GM19455 (cell line): Measurements from ENCODE around the gene MIPOL1.
"Not testable (repeated sequence)": the region's sequence is repeated elsewhere in the genome, so short reads cannot be mapped to it uniquely, and the experiment has no call there.

Experiments
- ATAC-seq: cut with Tn5 transposase; IDR thresholded peaks from one replicate; pipeline ENCODE4 v1.9.1; 2021; ENCODE audit not compliant: unreplicated experiment

MIPOL1 gene

DNA sequence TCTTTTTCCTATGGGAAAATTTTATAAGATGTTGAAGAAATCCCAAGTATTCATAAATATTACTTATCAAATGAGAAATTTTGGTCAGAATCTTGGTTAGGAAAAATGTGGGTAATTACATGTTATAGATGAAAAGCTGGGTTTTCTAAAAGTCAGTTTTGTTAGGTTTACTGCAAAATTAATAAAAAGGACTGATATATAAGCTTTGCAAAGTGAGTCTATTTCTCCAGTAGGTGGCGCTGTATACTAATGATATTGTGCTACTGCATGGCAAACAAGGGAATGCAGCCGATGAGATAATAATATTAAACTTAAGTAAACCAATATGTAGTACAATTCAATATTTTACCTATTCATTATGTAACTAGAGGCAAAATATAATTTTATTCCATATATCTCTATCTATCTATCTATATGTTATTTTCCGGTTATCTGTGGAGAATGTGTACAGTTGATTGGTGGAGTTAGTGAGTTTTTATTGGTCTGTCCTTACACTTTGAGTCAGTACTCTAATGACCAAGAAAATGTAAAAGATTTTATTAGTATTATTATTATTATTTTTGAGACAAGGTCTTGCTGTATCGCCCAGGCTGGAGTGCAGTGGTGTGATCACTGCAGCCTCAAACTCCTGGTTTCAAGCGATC lies 32.9 kb downstream of the MIPOL1 start:
- ATAC-seq = no peak

DNA sequence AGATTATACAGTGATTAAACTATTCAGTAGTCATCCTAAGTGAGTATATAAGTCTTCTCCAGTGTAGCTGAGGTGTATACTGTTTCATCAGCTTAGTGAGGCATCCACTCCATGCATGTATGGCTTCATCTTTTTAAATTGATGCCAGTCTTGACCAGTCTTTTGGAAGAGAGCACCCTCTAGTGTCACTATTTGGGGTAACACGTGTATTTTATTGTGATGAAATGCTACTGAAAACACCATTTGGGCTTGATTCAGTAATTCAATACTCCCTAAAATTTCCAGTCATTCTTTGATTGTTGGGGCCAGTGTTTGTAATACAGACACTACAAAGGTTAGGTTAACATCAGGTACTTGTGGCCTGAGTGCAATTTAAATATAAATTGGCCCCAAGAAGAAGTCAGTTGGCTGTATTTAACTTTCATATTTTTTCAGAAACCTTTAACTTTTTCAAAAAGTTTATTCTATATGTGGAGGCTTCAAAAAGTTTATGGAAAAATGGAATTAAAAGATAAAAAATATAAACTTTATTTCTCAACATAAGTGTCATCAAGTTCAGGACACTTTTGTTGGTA lies 35.3 kb downstream of the MIPOL1 start:
- no peak for ATAC-seq

DNA sequence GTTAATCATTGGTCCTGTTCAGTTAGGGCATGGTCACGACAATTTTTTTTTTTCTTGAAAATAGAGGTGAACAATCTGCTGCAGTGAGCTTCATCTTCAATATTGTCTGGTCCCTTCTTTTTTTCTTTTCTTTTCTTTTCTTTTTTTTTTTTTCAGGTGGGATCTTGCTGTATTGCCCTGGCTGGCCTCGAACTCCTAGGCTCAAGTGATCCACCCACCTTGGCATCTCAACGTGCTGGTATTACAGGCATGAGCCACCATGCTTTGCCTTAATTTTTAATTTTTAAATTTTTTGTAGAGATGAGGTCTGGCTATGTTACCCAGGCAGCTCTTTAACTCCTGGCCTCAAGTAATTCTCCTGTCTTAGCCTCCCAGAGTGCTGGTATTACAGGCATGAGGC lies 36.5 kb downstream of the MIPOL1 start:
- no peak for ATAC-seq

DNA sequence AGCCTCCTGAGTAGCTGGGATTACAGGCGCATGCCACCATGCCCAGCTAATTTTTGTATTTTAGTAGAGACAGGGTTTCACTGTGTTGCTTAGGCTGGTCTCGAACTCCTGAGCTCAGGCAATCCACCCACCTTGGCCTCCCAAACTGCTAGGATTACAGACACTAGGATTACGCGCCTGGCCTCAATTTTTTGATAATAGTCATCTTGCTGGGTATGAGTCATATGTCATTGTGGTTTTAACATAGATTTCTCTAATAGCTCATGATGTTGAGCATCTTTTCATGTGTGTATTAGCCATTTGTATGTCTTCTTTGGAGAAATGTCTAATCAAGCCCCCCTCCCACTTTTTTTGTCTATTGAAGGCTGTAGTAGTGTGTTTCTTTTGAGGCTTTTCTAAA lies 38.3 kb downstream of the MIPOL1 start:
- not testable (repeated sequence) for ATAC-seq

DNA sequence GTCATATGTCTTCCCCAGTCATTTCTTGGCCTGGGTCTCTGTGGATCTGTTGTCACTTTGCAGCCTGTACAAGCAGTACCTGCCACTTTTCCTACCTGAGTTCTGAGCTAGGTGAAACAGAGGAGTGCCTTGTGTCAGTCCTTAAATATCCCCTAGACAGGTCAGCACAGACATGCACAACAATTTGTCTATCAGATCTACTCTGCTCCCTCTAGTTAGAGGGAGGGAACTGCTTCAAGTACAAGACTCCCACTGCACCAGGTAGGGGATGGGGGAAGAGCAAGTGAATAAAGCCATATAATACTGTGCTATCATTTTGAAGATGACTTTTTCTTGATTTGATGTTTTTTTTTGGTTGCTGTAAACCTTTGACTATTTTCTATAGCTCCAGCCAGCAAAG lies 39.4 kb downstream of the MIPOL1 start:
- ATAC-seq = no peak

DNA sequence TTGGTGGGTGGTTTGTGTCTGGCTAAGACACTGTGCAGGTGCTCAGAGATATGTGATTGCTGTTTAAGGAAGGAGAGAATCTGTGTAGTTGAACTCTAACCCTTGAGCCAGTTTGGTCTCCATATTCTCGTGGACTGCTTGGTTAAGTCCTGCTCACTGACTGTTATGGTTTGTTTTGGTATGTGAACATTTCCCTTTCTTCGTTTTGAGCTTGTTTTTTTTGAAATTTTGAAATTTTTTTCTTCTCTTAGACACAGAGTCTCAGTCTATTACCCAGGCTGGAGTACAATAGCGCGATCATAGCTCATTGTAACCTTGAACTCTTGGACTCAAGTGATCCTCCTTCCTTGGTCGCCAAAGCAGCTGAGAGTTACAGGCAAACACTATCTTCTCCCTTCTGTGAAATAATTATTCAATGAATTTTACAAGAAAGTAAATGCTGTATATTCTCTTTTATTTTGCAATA lies 40.0 kb downstream of the MIPOL1 start:
- no peak for ATAC-seq

DNA sequence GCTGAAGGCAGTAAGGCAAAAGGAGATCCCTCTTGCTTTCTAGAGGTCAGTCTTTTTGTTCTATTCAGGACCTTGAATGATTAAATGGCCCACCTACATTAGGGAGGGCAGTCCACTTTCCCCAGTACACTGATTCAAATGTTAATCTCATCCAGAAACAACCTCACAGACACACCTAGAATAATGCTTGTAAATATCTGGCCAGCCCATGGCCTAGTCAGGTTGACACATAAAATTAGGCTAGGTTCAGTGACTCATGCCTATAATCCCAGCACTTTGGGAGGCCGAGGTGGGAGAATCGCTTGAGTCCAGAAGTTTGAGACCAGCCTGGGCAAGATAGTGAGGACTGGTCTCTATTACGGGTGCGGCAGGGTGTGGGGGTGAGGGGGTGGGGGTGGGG lies 43.5 kb downstream of the MIPOL1 start:
- no peak for ATAC-seq

DNA sequence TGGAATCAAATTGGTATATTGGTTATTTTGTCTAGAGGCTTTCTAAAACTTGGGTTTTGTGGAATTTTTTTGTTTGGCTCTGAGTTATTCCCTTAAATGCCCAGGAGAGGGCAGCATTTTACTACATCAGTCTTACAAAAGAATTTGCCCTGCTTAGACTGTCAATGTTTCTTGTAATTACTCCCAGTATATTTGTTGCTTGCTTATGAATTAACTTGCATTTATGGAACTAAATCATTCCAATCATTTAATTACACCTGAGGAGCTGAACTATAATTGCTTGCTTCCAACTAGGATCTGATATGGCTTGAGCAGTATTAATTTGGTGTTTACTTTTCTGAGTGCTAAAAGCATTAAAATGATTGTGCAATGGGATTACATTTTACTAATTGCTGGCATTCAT lies 48.7 kb downstream of the MIPOL1 start:
- ATAC-seq = no peak

DNA sequence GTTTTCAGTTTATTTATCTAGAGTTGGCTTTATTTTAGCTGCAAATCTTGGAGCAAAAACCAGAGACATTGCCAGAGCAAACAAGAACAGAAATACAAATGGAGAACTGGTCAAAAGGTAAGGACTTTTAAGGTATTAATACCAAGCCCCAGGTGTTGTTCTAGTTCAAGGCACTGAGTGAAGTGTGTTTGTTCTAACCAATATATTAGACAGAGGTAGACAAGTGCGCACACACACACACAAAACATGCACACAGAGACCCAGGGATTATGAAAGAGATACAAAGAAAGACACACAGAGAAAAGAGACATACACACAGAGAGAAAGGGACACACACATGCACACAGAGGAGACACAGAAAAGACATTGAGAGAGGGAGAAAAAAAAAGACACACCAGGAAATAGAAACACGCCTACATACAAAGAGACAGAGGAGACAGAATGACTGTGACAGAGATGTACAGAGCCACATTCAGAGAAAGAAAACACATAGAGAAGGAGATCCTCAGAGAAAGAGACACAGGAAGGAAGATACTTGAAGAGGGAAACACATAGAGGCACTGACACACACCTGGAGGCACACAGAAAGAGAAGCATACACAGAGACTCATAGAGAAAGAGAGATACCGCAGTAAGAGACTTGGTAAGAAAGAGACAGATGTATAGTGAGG lies 50.2 kb downstream of the MIPOL1 start:
- ATAC-seq = no peak

DNA sequence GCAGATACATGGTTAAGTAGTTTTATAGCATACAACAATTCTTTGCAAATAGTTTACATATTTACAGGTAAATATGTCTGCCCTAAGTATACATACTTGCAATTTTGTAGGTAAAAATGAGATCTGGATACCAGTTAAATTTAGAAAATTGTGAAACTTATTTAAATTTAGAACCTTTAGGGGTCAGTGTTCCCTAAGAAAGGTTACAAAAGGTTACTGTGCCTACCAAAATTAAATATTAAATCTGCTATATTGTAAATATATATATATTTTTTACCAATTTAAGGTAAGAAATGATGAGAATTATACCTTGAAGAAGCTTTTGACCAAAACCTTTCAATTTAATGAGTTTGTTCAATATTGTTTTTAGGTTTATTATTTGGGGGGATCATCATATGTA lies 54.0 kb downstream of the MIPOL1 start:
- no peak for ATAC-seq

DNA sequence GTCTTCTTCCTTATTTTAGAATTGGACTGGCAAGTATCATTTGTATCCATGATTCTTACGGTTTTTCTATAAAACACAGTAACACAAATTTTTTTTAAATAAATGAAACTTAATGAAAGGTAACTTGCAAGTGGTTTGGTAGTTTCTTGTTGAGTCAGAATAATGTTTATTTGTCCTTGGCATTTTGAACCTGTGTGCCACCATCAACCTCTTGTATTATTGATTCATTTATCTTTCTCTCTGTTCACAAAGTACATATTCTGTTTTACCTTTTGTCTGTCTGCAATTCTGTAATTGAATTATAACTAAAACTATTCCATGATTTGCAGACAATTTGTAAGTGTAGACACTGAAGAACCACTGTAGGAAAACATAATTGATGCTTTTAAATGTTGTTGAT lies 54.7 kb downstream of the MIPOL1 start:
- no peak for ATAC-seq

DNA sequence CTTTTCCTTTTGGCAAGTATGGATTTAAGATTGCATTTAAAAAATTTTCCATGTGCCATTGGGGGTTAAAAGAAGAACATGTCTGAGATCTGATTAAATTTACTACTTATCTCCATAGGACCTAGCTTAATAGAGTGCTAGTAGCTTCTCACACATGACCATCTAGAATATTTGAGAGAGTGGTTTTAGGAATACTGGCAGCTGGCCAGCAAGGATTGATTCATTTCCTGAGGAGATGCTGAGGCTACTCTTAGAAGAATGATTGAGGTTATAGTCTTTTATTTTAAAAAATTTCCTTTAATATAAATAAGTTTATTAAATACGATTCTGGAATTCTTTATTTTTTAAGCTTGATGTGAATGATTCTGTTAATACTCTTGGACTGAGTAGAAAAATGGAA lies 56.2 kb downstream of the MIPOL1 start:
- ATAC-seq = no peak

DNA sequence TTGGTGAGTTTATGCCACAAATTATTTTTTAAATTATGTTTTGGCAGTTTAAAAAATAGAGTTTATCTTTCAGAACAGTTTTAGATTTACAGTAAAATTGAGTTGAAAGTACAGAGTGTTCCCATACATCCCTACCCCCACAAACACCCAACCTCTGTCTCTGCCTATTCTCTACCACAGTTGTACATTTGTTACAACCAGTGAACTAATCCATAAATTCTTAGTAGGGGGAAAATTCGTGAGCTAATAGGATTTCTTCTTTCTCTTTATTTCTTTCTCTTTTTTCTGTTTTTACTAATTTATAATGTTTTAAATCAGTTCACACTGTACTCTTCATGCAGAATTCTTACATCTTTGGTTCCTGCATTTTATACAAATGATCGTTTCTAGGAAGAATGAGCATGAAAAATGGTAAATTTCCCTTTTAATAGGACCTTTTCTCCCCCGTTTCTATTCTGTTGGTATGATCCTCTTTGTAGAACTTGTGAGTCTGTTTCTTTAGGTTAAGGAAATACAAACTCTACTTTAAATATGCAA lies 56.7 kb downstream of the MIPOL1 start:
- ATAC-seq = no peak

DNA sequence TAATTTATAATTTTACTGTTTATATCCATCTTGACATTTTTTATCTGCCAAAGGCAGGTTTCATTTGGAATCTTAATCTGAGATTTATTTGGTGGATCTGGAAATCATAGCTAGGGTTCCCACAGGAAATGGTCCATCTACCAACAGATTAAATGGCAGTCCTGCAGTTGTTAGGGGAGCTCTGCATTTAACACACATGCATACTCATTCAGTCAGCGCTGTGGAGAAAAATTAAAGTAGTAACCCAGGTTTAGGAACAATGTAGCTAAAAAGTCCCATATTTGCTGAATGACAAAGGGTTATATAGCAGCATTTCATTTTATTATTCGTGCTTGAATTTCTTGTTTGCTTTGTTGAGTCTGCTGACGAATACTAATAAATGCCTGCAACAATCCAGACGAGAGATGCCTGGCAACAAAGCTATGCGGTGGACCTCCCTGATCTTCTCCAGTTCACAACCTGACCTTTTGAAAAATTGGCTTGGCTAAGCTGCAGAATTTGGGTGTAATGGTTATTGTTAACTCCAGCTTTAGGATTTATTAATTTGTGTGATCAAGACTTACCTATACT lies 59.8 kb downstream of the MIPOL1 start:
- ATAC-seq = no peak

DNA sequence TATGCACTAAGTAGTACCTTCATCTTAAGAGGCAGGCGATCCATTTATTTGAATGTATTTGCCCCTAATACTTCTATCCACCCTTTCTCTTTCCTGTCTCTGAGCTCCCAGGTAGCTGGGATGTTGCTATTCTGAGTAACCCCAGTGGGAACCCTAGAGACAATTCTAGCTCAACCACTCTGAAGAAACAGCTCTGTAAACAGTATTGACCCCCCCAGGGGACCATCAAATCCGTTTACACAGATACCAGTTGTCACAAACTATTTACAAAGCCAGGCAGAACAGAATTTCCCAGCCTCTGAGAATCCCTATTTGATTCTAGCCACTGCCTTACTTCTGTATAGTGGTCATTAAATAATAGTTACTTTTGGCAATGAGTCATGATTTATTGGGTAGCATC lies 64.9 kb downstream of the MIPOL1 start:
- ATAC-seq = no peak

DNA sequence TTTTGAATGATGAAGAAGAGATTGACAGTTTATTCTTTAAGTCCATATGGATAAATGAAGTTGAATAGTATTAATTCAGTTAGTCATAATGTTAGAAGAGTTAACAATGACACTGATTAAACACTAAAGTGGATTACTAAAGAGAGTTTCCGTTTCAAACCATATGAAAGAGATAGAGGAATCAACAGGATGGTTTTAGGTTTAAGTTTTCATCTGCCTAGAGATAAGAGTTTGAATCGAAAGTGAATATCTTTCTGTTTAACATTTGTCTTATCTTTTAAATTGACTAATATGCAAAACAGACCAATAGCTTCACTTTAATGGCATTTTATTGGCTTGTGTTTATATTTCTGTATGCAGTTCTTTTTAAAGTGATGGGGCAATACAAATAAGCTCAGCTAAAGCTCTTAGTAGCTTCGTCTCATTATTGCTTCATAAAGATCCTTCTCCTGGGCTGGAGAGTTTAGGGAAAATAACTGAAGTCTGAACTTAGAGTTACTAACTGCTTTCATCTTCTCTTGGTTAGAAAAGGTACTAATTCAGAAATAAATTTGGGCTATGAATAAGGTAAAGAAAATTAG lies 66.0 kb downstream of the MIPOL1 start:
- no peak for ATAC-seq

DNA sequence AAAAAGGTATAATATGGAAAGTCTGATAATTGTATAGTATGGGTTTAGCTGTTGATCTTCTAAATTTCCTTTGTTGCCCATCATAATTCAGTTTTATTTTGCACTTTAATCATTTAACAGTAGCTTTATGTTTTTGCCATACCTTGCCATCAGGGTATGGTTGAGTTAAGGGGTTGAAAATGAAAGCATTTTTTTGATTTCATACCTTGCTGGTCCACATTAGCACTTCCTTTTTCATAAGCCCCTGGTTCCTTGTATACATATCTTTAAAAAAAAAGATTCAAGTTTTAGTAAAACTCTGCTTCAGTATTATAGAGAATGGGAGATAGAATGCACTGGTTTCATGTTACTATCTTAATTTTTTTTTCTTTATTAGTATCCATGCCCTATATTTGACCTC lies 71.1 kb downstream of the MIPOL1 start:
- ATAC-seq = no peak

DNA sequence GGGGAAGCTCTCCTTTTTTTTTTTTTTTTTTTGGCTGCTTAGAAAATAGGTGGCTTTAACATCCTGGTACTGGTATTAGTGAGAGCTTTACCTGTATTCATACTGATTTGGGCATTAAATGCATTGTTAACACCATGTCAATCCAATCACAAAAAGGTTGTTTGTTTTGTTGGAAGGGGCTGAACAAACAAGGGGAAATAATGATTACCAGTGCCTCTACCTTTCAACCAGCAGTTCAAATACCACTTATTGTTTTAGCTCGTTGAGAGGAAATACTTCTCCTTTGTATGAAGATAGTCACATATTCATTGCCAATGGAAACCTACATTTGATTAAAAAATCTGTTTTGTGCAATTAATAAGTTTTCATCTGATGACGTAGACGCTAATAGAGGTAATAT lies 72.9 kb downstream of the MIPOL1 start:
- no peak for ATAC-seq

DNA sequence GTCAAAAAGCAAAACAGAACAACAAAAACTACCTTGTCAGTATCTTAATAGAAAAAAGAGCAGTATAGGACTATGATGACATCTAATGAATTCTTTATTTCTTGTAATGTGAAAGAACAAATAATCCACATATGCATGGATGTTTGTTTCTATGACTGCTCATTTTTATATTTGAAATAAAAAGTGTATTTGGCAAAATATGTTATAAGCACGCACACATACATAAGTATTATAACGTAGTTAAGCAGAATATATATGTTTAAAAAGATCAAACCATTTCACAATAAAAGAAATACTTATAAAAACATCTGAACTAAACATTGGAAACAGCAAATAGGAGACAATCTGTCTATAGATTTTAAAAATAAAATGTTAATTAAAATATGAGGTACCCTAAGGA lies 74.8 kb downstream of the MIPOL1 start:
- no peak for ATAC-seq

DNA sequence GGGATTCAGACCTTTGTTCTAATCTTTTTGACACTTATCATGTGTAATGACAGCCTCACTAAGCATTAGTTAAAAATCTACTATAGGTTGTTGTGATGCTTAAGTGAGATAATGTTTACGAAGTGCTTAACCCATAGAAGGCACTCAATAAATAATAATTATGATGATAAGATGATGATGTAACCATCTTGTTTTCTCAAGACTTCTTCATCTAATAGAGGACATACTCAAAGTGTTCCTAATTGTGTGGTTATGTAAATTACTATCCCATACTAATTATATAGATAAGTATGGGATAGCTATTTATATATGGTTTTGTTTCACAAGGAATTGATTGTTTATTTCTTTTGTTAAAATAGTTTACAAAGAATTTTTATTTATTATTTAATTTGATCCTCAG lies 76.9 kb downstream of the MIPOL1 start:
- ATAC-seq = no peak

DNA sequence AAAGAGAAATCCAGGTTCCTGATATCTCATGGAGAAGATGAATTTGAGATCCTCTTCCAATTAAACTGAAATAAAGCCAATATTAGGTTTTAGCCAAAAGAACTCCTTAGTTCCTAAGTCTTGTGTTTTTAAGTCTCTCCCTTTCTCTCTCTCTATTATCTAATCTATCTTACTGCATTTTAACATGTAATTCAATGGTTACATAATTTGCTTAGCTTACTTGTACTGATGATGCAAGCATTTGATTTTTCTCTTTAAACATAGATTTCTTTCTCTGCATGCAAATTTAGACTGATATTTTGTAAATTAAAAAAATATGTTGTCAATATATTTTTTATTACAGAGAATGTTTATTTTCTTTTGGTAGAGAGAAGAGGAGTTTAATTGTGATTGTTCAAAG lies 78.2 kb downstream of the MIPOL1 start:
- no peak for ATAC-seq
